ENCODE data around the gene GABRR1. TPM values are rescaled to one million over a fixed set of nuclear protein-coding genes. Genes with fewer than 3 reads are reported as not detected.

The GABRR1 gene
- total RNA-seq, 5 donors from 2014 or later (not counting 1 experiment from before 2014, with no cell fraction given), result not detected

DNA sequence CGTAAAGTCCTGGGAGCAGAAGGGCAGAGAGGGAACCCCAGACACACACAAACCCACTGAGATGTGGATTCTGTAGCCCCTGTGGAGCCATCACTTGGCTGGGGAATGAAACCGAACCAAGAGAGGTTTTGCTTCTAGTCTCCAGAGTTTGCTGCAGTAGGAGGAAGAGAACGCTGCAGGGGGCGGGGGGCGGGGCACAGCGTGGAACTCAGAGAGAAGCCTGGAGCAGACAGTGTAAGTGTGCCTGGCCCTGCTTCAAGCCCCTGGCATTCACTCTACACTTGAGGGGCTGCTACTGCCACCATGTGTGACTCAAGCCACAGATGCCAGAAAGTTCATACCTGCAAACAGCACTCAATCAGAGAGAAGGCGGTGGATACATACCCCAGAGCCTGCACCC is 18.9 kb downstream of the GABRR1 start:
- Histone ChIP-seq H3K9me3 (no peaks in the 10 kb centered on the region), H3K36me3 (ENCODE audit: control insufficient read depth in 2 of 2, extremely low read depth in 1 of 2, insufficient read depth in 1 of 2, low read length in 1 of 2) (no peaks in the 10 kb centered on the region), H3K27ac (ENCODE audit: low read length) (no peak overlapping the region), H3K27me3 (replicated peaks in 1 of 2; ENCODE audit: control insufficient read depth in 2 of 2, extremely low read depth in 1 of 2, insufficient read depth in 2 of 2, low read length in 1 of 2) (peaks cover 0 to 5% of the 10 kb centered on the region in 2 experiments), H3K4me1 (ENCODE audit: control insufficient read depth in 1 of 2, extremely low read depth in 1 of 2, insufficient read depth in 2 of 2, low read length in 2 of 2) (no peaks in the 10 kb centered on the region), H3K4me3 (ENCODE audit: control insufficient read depth in 1 of 2, extremely low read depth in 1 of 2, low read length in 1 of 2) (no peak overlapping the region)
- ChIA-PET CTCF (no interaction called here), POLR2A (no interaction called here)
- ATAC-seq (replicated peaks in 1 of 4), result no peak
- no peak for DNase-seq
- H3K4me3 Mint-ChIP-seq, result no peak overlapping the region
- no peaks in the 10 kb centered on the region for H3K36me3 Mint-ChIP-seq
- WGBS (ENCODE audit: insufficient coverage), result 85% methylated on average over 6 of the region's 7 CpGs
- H3K4me1 Mint-ChIP-seq, result no peaks in the 10 kb centered on the region
- peaks cover 9 to 17% (median 15%) of the 10 kb centered on the region in 3 donors for H3K9me3 Mint-ChIP-seq
- peaks cover 0 to 4% of the 10 kb centered on the region in 2 donors for H3K27me3 Mint-ChIP-seq
- H3K27ac Mint-ChIP-seq, result no peak overlapping the region

DNA sequence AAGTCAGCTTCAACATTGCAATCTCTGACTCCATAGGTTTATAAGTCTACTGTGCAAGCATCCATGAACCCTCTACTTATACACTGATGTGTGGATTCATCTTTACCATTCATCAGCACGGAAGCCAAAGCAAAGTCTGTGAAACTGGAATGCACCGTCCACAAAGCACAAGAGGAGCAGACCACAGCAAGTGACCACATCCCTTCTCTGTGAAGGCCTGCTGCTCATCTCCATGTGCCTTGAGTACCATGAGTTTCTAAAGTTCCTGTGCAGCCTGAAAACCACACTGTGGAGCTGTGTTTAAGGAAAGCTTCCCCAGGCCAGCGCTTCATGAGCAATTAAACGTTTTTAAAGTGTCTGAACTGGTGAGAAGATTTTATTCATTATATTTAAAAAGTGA is 20.0 kb downstream of the GABRR1 start:
- ATAC-seq (replicated peaks in 1 of 4), result no peak
- H3K27me3 Mint-ChIP-seq, result peaks cover 0 to 13% of the 10 kb centered on the region in 2 donors
- CTCF ChIA-PET, result no interaction called here

DNA sequence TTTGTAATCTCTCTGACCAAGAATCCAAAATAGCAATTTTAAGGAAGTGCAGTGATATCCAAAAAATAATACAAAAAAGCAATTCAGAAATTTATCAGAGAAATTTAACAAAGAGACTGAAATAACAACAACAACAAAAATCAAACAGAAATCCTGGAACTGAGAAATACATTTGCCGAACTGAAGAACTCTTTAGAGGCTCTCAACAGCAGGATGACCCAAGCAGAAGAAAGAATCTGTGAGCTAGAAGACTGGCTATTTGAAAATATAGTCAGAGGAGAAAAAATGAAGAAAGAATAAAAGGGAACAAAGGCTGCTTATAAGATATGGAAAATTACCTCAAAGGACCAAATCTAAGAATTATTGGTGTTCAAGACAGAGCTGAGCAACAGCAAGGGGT is 22.6 kb downstream of the GABRR1 start:
- Histone ChIP-seq H3K9me3 (no peaks in the 10 kb centered on the region), H3K4me1 (ENCODE audit: control insufficient read depth in 1 of 2, extremely low read depth in 1 of 2, insufficient read depth in 2 of 2, low read length in 2 of 2) (no peaks in the 10 kb centered on the region), H3K27ac (ENCODE audit: low read length) (no peak overlapping the region), H3K27me3 (replicated peaks in 1 of 2; ENCODE audit: control insufficient read depth in 2 of 2, extremely low read depth in 1 of 2, insufficient read depth in 2 of 2, low read length in 1 of 2) (peaks cover 0 to 12% of the 10 kb centered on the region in 2 experiments), H3K4me3 (ENCODE audit: control insufficient read depth in 1 of 2, extremely low read depth in 1 of 2, low read length in 1 of 2) (no peak overlapping the region), H3K36me3 (ENCODE audit: control insufficient read depth in 2 of 2, extremely low read depth in 1 of 2, insufficient read depth in 1 of 2, low read length in 1 of 2) (no peaks in the 10 kb centered on the region)
- CTCF ChIA-PET, result interaction anchor here (0.9 to 1.3 kb wide), 2 partner anchors 13 to 17 kb away, joined by 3 read pairs; no protein-coding TSS in a partner anchor
- POLR2A ChIA-PET, result no interaction called here
- Mint-ChIP-seq H3K4me3 (no peak overlapping the region), H3K36me3 (no peaks in the 10 kb centered on the region), H3K9me3 (peaks cover 9 to 19% (median 17%) of the 10 kb centered on the region in 3 donors), H3K4me1 (no peaks in the 10 kb centered on the region), H3K27ac (no peak overlapping the region), H3K27me3 (peaks cover 0 to 10% of the 10 kb centered on the region in 2 donors)
- no CpG with 5 or more reads among the region's 1 CpG for WGBS (ENCODE audit: insufficient coverage)
- ATAC-seq (replicated peaks in 1 of 4), result no peak
- DNase-seq, result no peak

More for the DNA sequence above, 20.0 kb downstream of the GABRR1 start:
- H3K9me3 Mint-ChIP-seq, result peaks cover 9 to 19% (median 17%) of the 10 kb centered on the region in 3 donors
- Histone ChIP-seq H3K4me3 (ENCODE audit: control insufficient read depth in 1 of 2, extremely low read depth in 1 of 2, low read length in 1 of 2) (no peak overlapping the region), H3K27ac (ENCODE audit: low read length) (no peak overlapping the region), H3K9me3 (no peaks in the 10 kb centered on the region), H3K36me3 (ENCODE audit: control insufficient read depth in 2 of 2, extremely low read depth in 1 of 2, insufficient read depth in 1 of 2, low read length in 1 of 2) (no peaks in the 10 kb centered on the region), H3K4me1 (ENCODE audit: control insufficient read depth in 1 of 2, extremely low read depth in 1 of 2, insufficient read depth in 2 of 2, low read length in 2 of 2) (no peaks in the 10 kb centered on the region), H3K27me3 (replicated peaks in 1 of 2; ENCODE audit: control insufficient read depth in 2 of 2, extremely low read depth in 1 of 2, insufficient read depth in 2 of 2, low read length in 1 of 2) (peaks cover 0 to 6% of the 10 kb centered on the region in 2 experiments)
- 40% methylated on average over 2 of the region's 4 CpGs for WGBS (ENCODE audit: insufficient coverage)
- POLR2A ChIA-PET, result no interaction called here
- H3K36me3 Mint-ChIP-seq, result no peaks in the 10 kb centered on the region
- no peaks in the 10 kb centered on the region for H3K4me1 Mint-ChIP-seq
- DNase-seq, result no peak
- H3K4me3 Mint-ChIP-seq, result no peak overlapping the region
- no peak overlapping the region for H3K27ac Mint-ChIP-seq

DNA sequence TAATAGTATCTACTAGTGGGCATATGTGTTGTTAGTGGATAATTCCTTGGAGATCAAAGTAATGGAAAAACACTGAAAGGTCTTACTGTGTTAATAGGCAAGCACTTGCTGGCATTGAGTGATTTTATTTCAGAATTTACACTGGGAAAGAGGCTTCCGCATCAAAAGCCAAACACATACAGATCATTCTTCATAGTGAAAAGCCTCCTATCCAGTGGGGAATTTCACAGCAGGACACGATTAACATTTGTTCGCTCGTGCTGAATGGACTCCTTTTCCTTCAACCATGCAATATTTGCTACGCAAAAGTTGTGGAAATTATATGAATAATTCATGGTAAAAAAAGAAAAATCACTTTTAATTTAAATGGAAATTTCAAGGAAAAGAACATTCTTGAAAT is 26.4 kb downstream of the GABRR1 start:
- ChIA-PET POLR2A (no interaction called here), CTCF (no interaction called here)
- H3K36me3 Mint-ChIP-seq, result no peaks in the 10 kb centered on the region
- peaks cover 9 to 18% (median 14%) of the 10 kb centered on the region in 3 donors for H3K9me3 Mint-ChIP-seq
- peaks cover 0 to 20% of the 10 kb centered on the region in 2 donors for H3K27me3 Mint-ChIP-seq
- H3K4me3 Mint-ChIP-seq, result no peak overlapping the region
- Histone ChIP-seq H3K4me1 (ENCODE audit: control insufficient read depth in 1 of 2, extremely low read depth in 1 of 2, insufficient read depth in 2 of 2, low read length in 2 of 2) (no peaks in the 10 kb centered on the region), H3K9me3 (no peaks in the 10 kb centered on the region), H3K27ac (ENCODE audit: low read length) (no peak overlapping the region), H3K4me3 (ENCODE audit: control insufficient read depth in 1 of 2, extremely low read depth in 1 of 2, low read length in 1 of 2) (no peak overlapping the region), H3K27me3 (replicated peaks in 1 of 2; ENCODE audit: control insufficient read depth in 2 of 2, extremely low read depth in 1 of 2, insufficient read depth in 2 of 2, low read length in 1 of 2) (peaks cover 0 to 11% of the 10 kb centered on the region in 2 experiments), H3K36me3 (ENCODE audit: control insufficient read depth in 2 of 2, extremely low read depth in 1 of 2, insufficient read depth in 1 of 2, low read length in 1 of 2) (no peaks in the 10 kb centered on the region)
- no CpG with 5 or more reads among the region's 5 CpGs for WGBS (ENCODE audit: insufficient coverage)
- DNase-seq (no peak), ATAC-seq (replicated peaks in 1 of 4) (no peak)
- H3K27ac Mint-ChIP-seq, result no peak overlapping the region
- H3K4me1 Mint-ChIP-seq, result no peaks in the 10 kb centered on the region

DNA sequence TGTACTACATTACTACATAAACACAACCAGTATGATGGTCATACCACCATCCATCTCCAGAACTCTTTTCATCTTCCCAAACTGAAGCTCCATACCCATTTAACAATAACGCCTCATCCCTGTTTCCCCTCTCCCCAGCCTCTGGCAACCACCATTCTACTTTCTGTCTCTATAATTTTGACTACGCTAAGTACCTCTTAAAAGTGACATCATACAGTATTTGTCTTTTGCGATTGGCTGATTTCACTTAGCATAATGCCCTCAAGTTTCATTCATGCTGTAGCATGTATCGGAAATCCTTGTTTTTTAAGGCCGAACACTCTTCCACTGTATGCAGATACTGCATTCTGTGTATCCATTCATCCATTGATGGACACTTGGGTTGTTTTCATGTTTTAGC is 29.7 kb downstream of the GABRR1 start:
- Mint-ChIP-seq H3K4me1 (no peaks in the 10 kb centered on the region), H3K27ac (no peak overlapping the region), H3K9me3 (no peaks in the 10 kb centered on the region), H3K36me3 (no peaks in the 10 kb centered on the region), H3K4me3 (no peak overlapping the region), H3K27me3 (peaks cover 6 to 21% of the 10 kb centered on the region in 2 donors)
- Histone ChIP-seq H3K4me1 (ENCODE audit: control insufficient read depth in 1 of 2, extremely low read depth in 1 of 2, insufficient read depth in 2 of 2, low read length in 2 of 2) (no peaks in the 10 kb centered on the region), H3K9me3 (no peaks in the 10 kb centered on the region), H3K27me3 (replicated peaks in 1 of 2; ENCODE audit: control insufficient read depth in 2 of 2, extremely low read depth in 1 of 2, insufficient read depth in 2 of 2, low read length in 1 of 2) (peaks cover 0 to 15% of the 10 kb centered on the region in 2 experiments), H3K27ac (ENCODE audit: low read length) (no peak overlapping the region), H3K4me3 (ENCODE audit: control insufficient read depth in 1 of 2, extremely low read depth in 1 of 2, low read length in 1 of 2) (no peak overlapping the region), H3K36me3 (ENCODE audit: control insufficient read depth in 2 of 2, extremely low read depth in 1 of 2, insufficient read depth in 1 of 2, low read length in 1 of 2) (no peaks in the 10 kb centered on the region)
- WGBS (ENCODE audit: insufficient coverage), result 84% methylated on average over 4 of the region's 5 CpGs
- ChIA-PET CTCF (no interaction called here), POLR2A (no interaction called here)
- no peak for ATAC-seq (replicated peaks in 1 of 4)
- DNase-seq, result no peak

DNA sequence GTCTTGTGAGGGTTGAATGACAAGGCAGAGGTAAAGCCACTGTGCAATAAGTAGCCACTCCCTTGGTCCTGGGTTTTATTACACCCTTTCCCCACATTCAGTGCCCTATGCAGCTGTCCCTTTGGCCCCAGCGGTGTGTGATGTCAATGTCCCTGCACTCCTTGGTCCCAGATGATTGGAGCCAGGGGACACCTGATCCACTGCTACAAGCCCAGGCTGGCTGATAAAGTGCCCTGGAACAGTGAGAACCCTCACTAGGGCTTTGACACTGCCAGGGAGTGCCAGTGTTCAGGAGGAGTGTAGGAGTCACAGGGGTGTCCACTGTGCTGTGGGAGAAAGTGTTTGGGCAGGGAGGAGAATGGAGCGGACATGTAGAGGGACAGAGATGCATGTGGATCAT is 30.4 kb downstream of the GABRR1 start:
- no peak overlapping the region for H3K27ac ChIP-seq (ENCODE audit: low read length)
- ChIA-PET CTCF (interaction anchor here in 1 of 2 donors (0.6 kb wide), 1 partner anchor 10 kb away, joined by 3 read pairs; no protein-coding TSS in a partner anchor), POLR2A (no interaction called here)
- H3K27me3 Mint-ChIP-seq, result peaks cover 6 to 18% of the 10 kb centered on the region in 2 donors
- H3K4me3 Mint-ChIP-seq, result no peak overlapping the region
- no peaks in the 10 kb centered on the region for H3K4me1 Mint-ChIP-seq
- H3K4me3 ChIP-seq (ENCODE audit: control insufficient read depth in 1 of 2, extremely low read depth in 1 of 2, low read length in 1 of 2), result no peak overlapping the region
- H3K27me3 ChIP-seq (replicated peaks in 1 of 2; ENCODE audit: control insufficient read depth in 2 of 2, extremely low read depth in 1 of 2, insufficient read depth in 2 of 2, low read length in 1 of 2), result peaks cover 0 to 11% of the 10 kb centered on the region in 2 experiments
- DNase-seq, result no peak
- H3K36me3 ChIP-seq (ENCODE audit: control insufficient read depth in 2 of 2, extremely low read depth in 1 of 2, insufficient read depth in 1 of 2, low read length in 1 of 2), result no peaks in the 10 kb centered on the region
- no peak for ATAC-seq (replicated peaks in 1 of 4)
- no peaks in the 10 kb centered on the region for H3K4me1 ChIP-seq (ENCODE audit: control insufficient read depth in 1 of 2, extremely low read depth in 1 of 2, insufficient read depth in 2 of 2, low read length in 2 of 2)
- no peaks in the 10 kb centered on the region for H3K9me3 Mint-ChIP-seq
- 100% methylated on average over 1 of the region's 2 CpGs for WGBS (ENCODE audit: insufficient coverage)
- no peak overlapping the region for H3K27ac Mint-ChIP-seq
- no peaks in the 10 kb centered on the region for H3K9me3 ChIP-seq
- no peaks in the 10 kb centered on the region for H3K36me3 Mint-ChIP-seq

DNA sequence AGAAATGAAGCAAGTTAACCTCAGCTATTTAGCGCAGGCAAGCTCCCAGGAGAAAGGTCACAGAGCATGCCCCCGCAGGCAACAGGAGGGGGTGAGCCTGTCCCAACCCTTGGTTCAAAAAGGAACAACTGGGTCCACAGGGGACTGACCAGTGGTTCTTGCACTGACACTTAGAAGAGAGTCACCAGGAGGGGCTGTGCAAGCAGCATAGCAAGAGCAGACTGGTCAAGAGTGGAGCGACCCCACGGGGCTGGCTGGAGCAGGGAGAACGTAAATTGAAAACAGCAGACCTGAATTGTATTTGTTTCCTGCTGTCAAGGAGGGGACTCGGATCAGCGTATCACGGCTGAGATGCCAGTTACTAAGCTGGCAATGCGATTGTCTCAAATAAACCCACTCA is 32.8 kb downstream of the GABRR1 start:
- Histone ChIP-seq H3K9me3 (no peaks in the 10 kb centered on the region), H3K36me3 (ENCODE audit: control insufficient read depth in 2 of 2, extremely low read depth in 1 of 2, insufficient read depth in 1 of 2, low read length in 1 of 2) (no peaks in the 10 kb centered on the region), H3K4me3 (ENCODE audit: control insufficient read depth in 1 of 2, extremely low read depth in 1 of 2, low read length in 1 of 2) (no peak overlapping the region), H3K27ac (ENCODE audit: low read length) (no peak overlapping the region), H3K4me1 (ENCODE audit: control insufficient read depth in 1 of 2, extremely low read depth in 1 of 2, insufficient read depth in 2 of 2, low read length in 2 of 2) (no peaks in the 10 kb centered on the region), H3K27me3 (replicated peaks in 1 of 2; ENCODE audit: control insufficient read depth in 2 of 2, extremely low read depth in 1 of 2, insufficient read depth in 2 of 2, low read length in 1 of 2) (peaks cover 0 to 13% of the 10 kb centered on the region in 2 experiments)
- no peak for ATAC-seq (replicated peaks in 1 of 4)
- H3K27ac Mint-ChIP-seq, result no peak overlapping the region
- no peak overlapping the region for H3K4me3 Mint-ChIP-seq
- 92% methylated on average over 5 of the region's 9 CpGs for WGBS (ENCODE audit: insufficient coverage)
- H3K27me3 Mint-ChIP-seq, result peaks cover 10 to 21% of the 10 kb centered on the region in 2 donors
- POLR2A ChIA-PET, result no interaction called here
- H3K4me1 Mint-ChIP-seq, result no peaks in the 10 kb centered on the region
- H3K9me3 Mint-ChIP-seq, result no peaks in the 10 kb centered on the region
- DNase-seq, result no peak
- no peaks in the 10 kb centered on the region for H3K36me3 Mint-ChIP-seq
- CTCF ChIA-PET, result interaction anchor here in 1 of 2 donors (0.7 kb wide), 1 partner anchor 72 kb away, joined by 6 read pairs; no protein-coding TSS in a partner anchor
